ENCODE data around the gene FGGY.
"Not testable (repeated sequence)": the region's sequence is repeated elsewhere in the genome, so short reads cannot be mapped to it uniquely, and the experiment has no call there.

The FGGY gene

DNA sequence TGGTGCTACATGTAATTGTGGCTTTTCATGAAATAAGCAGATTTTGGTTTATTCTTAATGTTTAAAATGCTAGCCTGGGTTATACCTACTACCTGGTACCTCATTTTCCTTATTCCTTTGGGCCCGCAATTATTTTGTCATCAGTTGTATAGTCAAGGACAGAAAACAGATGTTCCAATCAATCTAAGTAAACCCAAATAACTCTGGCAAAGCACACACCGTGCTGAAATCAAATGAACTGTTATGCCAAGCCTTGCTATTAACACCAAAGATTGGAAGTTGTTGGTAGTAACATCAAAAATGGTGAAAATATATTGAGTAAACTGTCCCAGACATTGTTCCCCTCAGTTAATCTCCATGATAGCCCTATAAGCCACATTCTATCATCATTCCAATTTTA is 248.9 kb downstream of the FGGY start:
- no peak for DNase-seq (ENCODE audit: low read depth in 2 of 2)

DNA sequence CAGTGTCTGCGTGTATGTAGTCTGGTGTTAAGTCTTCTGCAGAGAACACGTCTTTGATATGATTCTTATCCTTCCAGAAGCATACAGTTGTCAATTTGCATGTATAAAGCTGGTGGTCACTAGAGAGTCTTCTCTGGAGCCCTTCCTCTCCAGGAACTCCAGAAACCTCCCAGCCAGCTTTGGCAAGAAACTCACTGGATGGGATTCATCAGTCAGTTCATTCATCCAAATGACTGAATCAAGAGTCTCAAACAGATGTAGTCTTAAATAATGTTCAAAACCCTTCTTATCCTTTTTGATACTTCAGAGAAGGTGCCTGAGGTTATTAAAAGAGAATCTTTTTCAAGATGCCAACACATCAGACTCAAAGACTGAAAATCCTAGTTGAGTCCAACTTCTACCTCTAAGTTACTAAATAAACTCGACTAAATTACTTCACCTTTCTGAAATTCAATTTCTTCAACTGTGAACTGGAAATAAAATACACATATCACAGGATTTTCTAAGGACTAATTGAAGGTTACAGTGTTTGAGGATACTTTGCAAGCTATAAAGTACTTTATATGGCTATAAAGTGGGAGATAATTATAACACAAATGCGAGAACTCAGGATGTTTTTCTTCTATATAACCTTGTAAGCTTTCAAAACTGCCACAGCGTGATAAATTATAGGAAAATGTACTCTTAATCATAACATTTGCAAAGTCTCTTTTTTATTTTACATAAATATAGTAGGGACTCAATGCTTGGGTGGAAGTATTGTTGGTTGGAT is 252.4 kb downstream of the FGGY start:
- no peak for DNase-seq (ENCODE audit: low read depth in 2 of 2)

GRCh38 chr1:59549903-59550302 is 253.0 kb downstream of the FGGY start:
- no peak for DNase-seq (ENCODE audit: low read depth in 2 of 2)

GRCh38 chr1:59552007-59552406 is 255.1 kb downstream of the FGGY start:
- no peak for DNase-seq (ENCODE audit: low read depth in 2 of 2)

DNA sequence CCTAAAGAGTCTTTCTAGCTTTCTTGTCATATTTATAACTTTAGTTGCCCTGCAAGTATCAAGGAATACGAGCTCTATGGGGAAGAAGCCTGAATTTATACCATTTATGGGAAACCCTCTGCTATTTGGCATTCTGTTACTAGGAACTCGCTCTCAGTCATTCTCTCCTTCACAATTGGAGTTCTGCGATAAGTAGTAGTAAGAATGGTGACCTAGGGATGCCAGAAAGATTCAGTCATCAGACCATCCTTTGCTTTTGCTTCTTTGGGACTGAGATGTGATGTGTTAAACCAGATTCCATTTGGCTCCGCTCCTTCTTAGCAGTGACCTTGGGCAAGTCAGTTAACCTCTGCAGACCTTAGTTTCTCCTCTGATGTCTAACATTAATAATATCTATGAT is 256.5 kb downstream of the FGGY start:
- DNase-seq (ENCODE audit: low read depth in 2 of 2): no peak

GRCh38 chr1:59554011-59554663 is 257.2 kb downstream of the FGGY start:
- no peak for DNase-seq (ENCODE audit: low read depth in 2 of 2)

DNA sequence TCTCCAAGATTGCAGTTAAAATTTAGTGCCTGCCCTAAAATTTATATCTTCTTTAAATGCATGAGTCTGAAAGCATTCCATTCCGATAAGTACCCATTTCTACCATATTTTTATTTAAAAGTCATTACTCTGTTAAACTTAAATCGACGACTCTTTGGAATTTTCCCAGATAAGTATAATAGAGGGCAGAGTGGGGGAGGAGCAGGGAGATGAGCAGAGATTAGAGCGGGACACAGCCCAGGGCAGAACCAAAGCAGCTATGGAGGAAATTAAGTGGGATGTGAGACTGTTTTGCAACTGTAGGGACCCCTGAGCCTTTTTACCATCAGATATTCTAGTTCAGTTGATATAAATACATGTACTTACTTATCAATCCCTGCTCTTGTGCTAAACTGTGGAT is 257.9 kb downstream of the FGGY start:
- no peak for DNase-seq (ENCODE audit: low read depth in 2 of 2)

DNA sequence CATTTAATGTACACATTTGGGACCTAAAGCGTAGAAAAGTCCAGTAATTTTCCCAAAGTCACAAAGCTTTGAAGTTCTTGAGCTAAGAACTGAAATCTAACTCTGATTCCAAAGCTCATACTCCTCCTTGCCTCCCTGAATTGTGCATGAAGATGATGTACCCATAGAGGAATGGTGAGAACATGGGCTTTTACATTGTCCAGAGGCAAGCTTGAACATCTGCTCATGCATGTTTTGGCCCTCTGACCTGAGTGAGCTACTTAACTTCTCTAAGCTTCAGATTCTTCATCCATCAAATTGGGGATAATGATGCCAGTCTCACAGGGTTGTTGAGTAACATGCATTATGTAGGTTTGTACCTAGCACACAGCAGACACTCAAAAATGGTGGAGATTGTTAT is 259.5 kb downstream of the FGGY start:
- DNase-seq (ENCODE audit: low read depth in 2 of 2): no peak

- DNase-seq (ENCODE audit: low read depth in 2 of 2): no peak
Observed at GRCh38 chr1:59556802-59557548, 260.1 kb downstream of the FGGY start.

DNA sequence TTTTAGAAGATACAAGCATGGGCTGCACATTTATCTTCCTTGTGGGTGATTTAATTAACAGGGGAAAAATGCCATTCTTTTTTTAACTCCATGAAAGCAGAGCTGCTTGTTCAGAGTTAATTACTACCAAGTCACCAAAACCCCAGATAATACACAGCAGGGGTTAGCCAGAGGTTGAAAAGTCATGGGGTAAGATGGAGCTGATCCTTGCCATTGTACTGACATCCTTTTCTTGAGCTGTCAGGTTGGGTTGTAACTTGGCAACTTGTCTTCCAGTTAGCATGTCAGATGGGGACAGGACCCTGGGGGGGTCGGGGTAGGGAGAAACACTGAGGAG is 260.6 kb downstream of the FGGY start:
- no peak for DNase-seq (ENCODE audit: low read depth in 2 of 2)

DNA sequence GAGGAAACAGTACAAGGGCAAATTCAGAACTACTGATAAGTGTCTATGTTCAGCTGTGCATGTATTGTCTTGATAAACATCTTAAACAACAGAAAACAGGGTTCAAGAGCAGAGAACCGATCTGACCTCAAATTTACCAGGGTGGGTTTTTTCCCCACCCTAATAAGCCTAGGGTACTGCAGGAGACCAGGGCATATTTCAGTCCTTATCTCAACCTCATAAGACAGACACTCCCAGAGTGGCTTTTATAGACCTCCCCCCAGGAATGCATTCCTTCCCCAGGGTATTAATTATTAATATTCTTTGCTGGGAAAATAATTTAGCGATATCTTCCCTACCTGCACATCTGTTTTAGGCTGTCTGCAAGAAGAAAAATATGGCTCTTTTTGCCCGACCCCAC is 261.7 kb downstream of the FGGY start:
- not testable (repeated sequence) for DNase-seq (ENCODE audit: low read depth in 2 of 2)

GRCh38 chr1:59560807-59561450 is 264.0 kb downstream of the FGGY start:
- DNase-seq (ENCODE audit: low read depth in 2 of 2): no peak

DNA sequence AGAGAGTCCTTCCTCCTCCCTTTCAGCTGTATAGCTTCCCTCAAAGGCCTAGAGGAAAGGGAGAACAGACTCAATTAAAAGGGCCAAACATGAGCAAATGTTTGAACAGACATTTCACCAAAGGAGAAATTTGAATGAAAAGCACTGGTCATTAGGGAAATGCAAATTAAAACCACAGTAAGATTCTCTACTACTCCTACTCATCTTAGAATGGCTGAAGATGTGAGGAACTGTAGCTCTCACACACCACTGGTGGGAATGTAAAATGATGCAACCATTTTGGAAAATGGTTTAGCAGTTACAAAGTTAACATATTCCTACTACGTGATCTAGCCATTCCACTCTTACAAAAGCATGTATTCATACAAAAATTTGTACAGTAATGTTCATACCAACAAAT is 264.9 kb downstream of the FGGY start:
- DNase-seq (ENCODE audit: low read depth in 2 of 2): no peak

- DNase-seq (ENCODE audit: low read depth in 2 of 2): no peak
Observed at GRCh38 chr1:59564192-59564891, 267.4 kb downstream of the FGGY start.

DNA sequence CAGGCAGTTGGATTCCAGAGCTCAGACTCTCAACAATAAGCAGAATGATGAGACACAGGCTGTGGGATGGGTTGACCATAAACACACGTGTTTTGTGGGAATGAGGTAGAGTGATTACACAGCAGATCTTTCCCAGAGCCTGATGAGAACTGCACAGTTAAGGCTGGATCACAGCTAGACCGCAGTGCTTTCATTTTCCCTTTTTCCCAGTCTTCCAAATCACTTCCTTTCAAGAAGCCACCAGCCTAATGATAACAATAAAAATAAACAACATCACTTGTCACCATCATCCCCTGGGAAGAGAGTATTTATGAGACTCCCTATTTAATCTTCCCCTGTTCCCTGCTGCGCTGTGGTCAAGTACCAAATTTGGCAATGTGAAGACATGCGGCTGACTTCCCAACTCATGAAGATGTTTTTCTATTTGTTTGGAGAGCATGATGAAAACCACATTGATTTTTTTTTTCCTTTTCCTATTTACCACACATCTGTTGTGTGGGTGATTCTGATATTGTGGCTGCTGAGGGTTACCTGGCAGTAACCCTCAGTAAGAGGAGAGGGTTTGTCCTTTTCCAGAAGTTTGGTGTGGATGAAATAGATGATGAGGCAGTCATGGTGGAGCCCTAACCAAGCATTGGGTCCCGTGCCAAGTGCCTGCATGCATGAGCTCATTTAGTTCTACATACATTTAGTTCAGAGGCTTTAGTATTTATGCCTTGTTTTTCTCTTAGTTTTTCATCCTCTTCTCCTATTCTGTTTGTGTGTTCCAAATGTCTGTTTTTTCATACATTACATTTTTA is 268.9 kb downstream of the FGGY start:
- no peak for DNase-seq (ENCODE audit: low read depth in 2 of 2)

GRCh38 chr1:59568158-59568935 is 271.5 kb downstream of the FGGY start:
- no peak for DNase-seq (ENCODE audit: low read depth in 2 of 2)

GRCh38 chr1:59569198-59569597 is 272.3 kb downstream of the FGGY start:
- DNase-seq (ENCODE audit: low read depth in 2 of 2): no peak

DNA sequence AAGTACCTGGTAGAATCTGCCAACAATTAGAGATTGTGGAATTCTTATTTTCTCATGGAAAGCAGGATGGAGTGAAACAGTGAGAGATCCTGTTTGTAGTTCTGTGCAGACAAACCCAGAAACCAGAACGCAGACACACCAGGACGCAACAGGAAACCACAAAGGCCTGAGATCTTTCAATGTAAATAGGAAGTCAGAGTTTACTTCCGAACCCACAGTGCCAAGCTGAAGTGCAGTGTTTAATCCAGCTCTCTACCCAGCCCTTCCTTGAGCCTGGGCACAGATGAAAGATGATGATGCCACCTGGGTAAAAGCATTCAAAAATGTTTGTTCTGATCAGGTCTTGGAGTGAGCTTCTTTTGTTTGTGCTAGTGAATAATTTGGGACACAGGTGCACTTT is 273.6 kb downstream of the FGGY start:
- no peak for DNase-seq (ENCODE audit: low read depth in 2 of 2)

DNA sequence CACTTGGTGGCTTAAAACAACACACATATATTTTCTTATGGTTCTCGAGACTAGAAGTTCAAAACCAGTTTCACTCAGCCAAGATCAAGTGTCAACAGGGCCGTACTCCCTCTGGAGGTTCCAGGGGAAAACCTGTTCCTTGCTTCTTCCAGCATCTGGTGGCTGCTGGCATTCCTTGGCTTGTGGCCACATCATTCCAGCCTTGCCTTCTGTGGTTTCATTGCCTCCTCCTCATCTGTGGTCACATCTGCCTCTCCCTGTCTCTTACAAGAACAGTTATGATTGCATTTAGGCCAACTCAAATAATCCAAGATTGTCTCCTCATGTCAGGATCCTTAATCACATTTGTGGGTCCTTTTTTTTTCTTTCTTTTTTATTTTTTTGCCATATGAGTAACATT is 277.2 kb downstream of the FGGY start:
- no peak for DNase-seq (ENCODE audit: low read depth in 2 of 2)

GRCh38 chr1:59577774-59578173 is 280.9 kb downstream of the FGGY start:
- DNase-seq (ENCODE audit: low read depth in 2 of 2): no peak

Data from stimulated activated CD4-positive, alpha-beta T cell treated with anti-CD3 and anti-CD28 coated beads, Interleukin-1b, Interleukin-23, amount 100 ng/mL, for 4 hours (primary cell).